AG09309 (cell line): ENCODE data around the gene CUL4B.

Experiments used
- DNase-seq: peaks from one replicate; pipeline ENCODE4 v3.0.0-alpha.2; 2010; ENCODE audit warnings: low read depth
- H3K4me3 ChIP-seq: 2 replicates; pipeline ENCODE4 v1.5.1; 2011; ENCODE audit warnings: mild to moderate bottlenecking, low read depth, low read length, moderate library complexity; ENCODE audit not compliant: control insufficient read depth
- CTCF ChIP-seq: IDR thresholded peaks from 2 replicates; pipeline ENCODE4 v1.5.1; 2011; ENCODE audit warnings: mild to moderate bottlenecking, low read depth, low read length, inconsistent platforms; ENCODE audit not compliant: insufficient read depth, control insufficient read depth; ENCODE audit errors: missing control alignments

CUL4B gene

GRCh38 chrX:120560405-120560841, 339 bp downstream of the CUL4B start:
- no peak for TF ChIP-seq CTCF
- peak overlapping the region; percentile 59 for H3K4me3 ChIP-seq
- DNase-seq: peak; percentile 10

GRCh38 chrX:120559804-120560203, 958 bp downstream of the CUL4B start:
- no peak for TF ChIP-seq CTCF
- no peak for DNase-seq
- H3K4me3 ChIP-seq: peak overlapping the region; percentile 59

GRCh38 chrX:120556251-120556650, 4.5 kb downstream of the CUL4B start:
- TF ChIP-seq CTCF: no peak
- H3K4me3 ChIP-seq: no peak overlapping the region

GRCh38 chrX:120549483-120550452, 11.0 kb downstream of the CUL4B start:
- no peak overlapping the region for H3K4me3 ChIP-seq
- no peak for TF ChIP-seq CTCF
- DNase-seq: peak; percentile 91

More at GRCh38 chrX:120556251-120556650, 4.5 kb downstream of the CUL4B start:
- no peak for DNase-seq

- no peak for TF ChIP-seq CTCF
- H3K4me3 ChIP-seq: no peak overlapping the region
- DNase-seq: no peak
Measured at GRCh38 chrX:120536061-120536460, 24.7 kb downstream of the CUL4B start.

- TF ChIP-seq CTCF: no peak
- no peak overlapping the region for H3K4me3 ChIP-seq
- DNase-seq: no peak
Measured at GRCh38 chrX:120534413-120535205, 26.2 kb downstream of the CUL4B start.
